Fibroblast of lung (primary cell): Measurements from ENCODE around the gene AADACL4.

ENCODE experiments used
- CTCF ChIP-seq, 2 donors: IDR thresholded peaks in 1 of 2; conservative IDR thresholded peaks in 1 of 2; 1 replicate in 1 of 2; 2 replicates in 1 of 2; pipeline ENCODE4 v1.5.1; 2011 to 2012; ENCODE audit warnings: low read length in 2 of 2, control low read depth in 1 of 2, inconsistent platforms in 1 of 2, low read depth in 1 of 2, mild to moderate bottlenecking in 1 of 2
- EZH2 ChIP-seq: IDR thresholded peaks from 2 replicates; pipeline ENCODE4 v1.5.1; 2012; ENCODE audit warnings: low read length, control low read depth, mild to moderate bottlenecking; ENCODE audit errors: missing control alignments

GRCh38 chr1:12643079-12643478 lies 806 bp upstream of the AADACL4 start:
- TF ChIP-seq CTCF (conservative IDR thresholded peaks at IDR 0.05 in 1 of 2, IDR thresholded peaks at IDR 0.05 in 1 of 2; ENCODE audit: low read depth in 1 of 2, low read length in 2 of 2) (no peak), EZH2 (no peak)
